Stimulated activated naive CD8-positive, alpha-beta T cell treated with anti-CD3 and anti-CD28 coated beads, Interleukin-15, amount 100 ng/mL, for 72 hours (primary cell): ENCODE data around the gene GXYLT2.

Source experiments
- ATAC-seq: fragments of 150-1000 bp; cut with Tn5 transposase; 2 replicates; pipeline ENCODE4 v1.10.0; 2021; ENCODE audit warnings: mild to moderate bottlenecking, moderate library complexity
- DNase-seq, 2 donors: peaks; one replicate each; pipeline ENCODE4 v3.0.0; 2021 to 2022
- H3K27ac Mint-ChIP-seq, 2 donors: one replicate each; pipeline ENCODE4 v1.8.0; 2022; ENCODE audit warnings: mild to moderate bottlenecking in 2 of 2, mixed read lengths in 2 of 2, moderate library complexity in 2 of 2
- H3K27me3 Mint-ChIP-seq: one replicate; pipeline ENCODE4 v1.8.0; 2022; ENCODE audit warnings: mixed read lengths
- H3K4me1 Mint-ChIP-seq: one replicate; pipeline ENCODE4 v1.8.0; 2022; ENCODE audit warnings: mild to moderate bottlenecking, mixed read lengths
- H3K4me3 Mint-ChIP-seq, 2 donors: one replicate each; pipeline ENCODE4 v1.8.0; 2022; ENCODE audit warnings: mild to moderate bottlenecking in 2 of 2, mixed read lengths in 2 of 2, moderate library complexity in 1 of 2
- H3K9me3 Mint-ChIP-seq, 2 donors: one replicate each; pipeline ENCODE4 v1.8.0; 2022; ENCODE audit warnings: mixed read lengths in 2 of 2

GXYLT2 gene

GRCh38 chr3:72947715-72948490, 60.1 kb downstream of the GXYLT2 start:
- Mint-ChIP-seq H3K4me3 (no peak overlapping the region), H3K27ac (no peak overlapping the region), H3K27me3 (no peaks in the 10 kb centered on the region), H3K4me1 (peaks cover 35% of the 10 kb centered on the region), H3K9me3 (no peaks in the 10 kb centered on the region)
- ATAC-seq (no peak), DNase-seq (no peak)

- Mint-ChIP-seq H3K4me1 (peaks cover 35% of the 10 kb centered on the region), H3K27ac (no peak overlapping the region), H3K9me3 (no peaks in the 10 kb centered on the region), H3K27me3 (no peaks in the 10 kb centered on the region), H3K4me3 (no peak overlapping the region)
- ATAC-seq: no peak
- no peak for DNase-seq
Observed at GRCh38 chr3:72949016-72949415, 61.2 kb downstream of the GXYLT2 start.

GRCh38 chr3:72950372-72950771, 62.5 kb downstream of the GXYLT2 start:
- H3K4me1 Mint-ChIP-seq: peaks cover 32% of the 10 kb centered on the region
- no peak for ATAC-seq
- no peak overlapping the region for H3K27ac Mint-ChIP-seq
- no peaks in the 10 kb centered on the region for H3K9me3 Mint-ChIP-seq
- DNase-seq: no peak
- H3K27me3 Mint-ChIP-seq: no peaks in the 10 kb centered on the region
- no peak overlapping the region for H3K4me3 Mint-ChIP-seq

GRCh38 chr3:72950801-72951200, 63.0 kb downstream of the GXYLT2 start:
- peak overlapping the region in 1 of 2 donors; percentile 43 for H3K27ac Mint-ChIP-seq
- no peaks in the 10 kb centered on the region for H3K9me3 Mint-ChIP-seq
- H3K4me1 Mint-ChIP-seq: peaks cover 27% of the 10 kb centered on the region
- no peak for DNase-seq
- no peak for ATAC-seq
- H3K27me3 Mint-ChIP-seq: peaks cover 3% of the 10 kb centered on the region
- peak overlapping the region in 1 of 2 donors; percentile 33 for H3K4me3 Mint-ChIP-seq

GRCh38 chr3:72951259-72951722, 63.4 kb downstream of the GXYLT2 start:
- no peaks in the 10 kb centered on the region for H3K9me3 Mint-ChIP-seq
- DNase-seq (no peak), ATAC-seq (peak; percentile 85)
- no peak overlapping the region for H3K27ac Mint-ChIP-seq
- H3K27me3 Mint-ChIP-seq: peaks cover 8% of the 10 kb centered on the region
- H3K4me1 Mint-ChIP-seq: peaks cover 25% of the 10 kb centered on the region
- H3K4me3 Mint-ChIP-seq: peak overlapping the region; percentile 5 to 33

GRCh38 chr3:72953325-72953956, 65.6 kb downstream of the GXYLT2 start:
- Mint-ChIP-seq H3K9me3 (no peaks in the 10 kb centered on the region), H3K27ac (no peak overlapping the region), H3K4me1 (peaks cover 25% of the 10 kb centered on the region), H3K27me3 (peaks cover 9% of the 10 kb centered on the region), H3K4me3 (no peak overlapping the region)
- no peak for ATAC-seq
- no peak for DNase-seq

- Mint-ChIP-seq H3K4me1 (peaks cover 18% of the 10 kb centered on the region), H3K4me3 (no peak overlapping the region), H3K27me3 (peaks cover 9% of the 10 kb centered on the region), H3K27ac (no peak overlapping the region), H3K9me3 (no peaks in the 10 kb centered on the region)
- ATAC-seq (no peak), DNase-seq (no peak)
Observed at GRCh38 chr3:72957297-72957696, 69.5 kb downstream of the GXYLT2 start.

GRCh38 chr3:72959336-72959735, 71.5 kb downstream of the GXYLT2 start:
- no peak overlapping the region for H3K4me3 Mint-ChIP-seq

GRCh38 chr3:72960812-72961518, 73.1 kb downstream of the GXYLT2 start:
- H3K27me3 Mint-ChIP-seq: peaks cover 4% of the 10 kb centered on the region
- no peak overlapping the region for H3K4me3 Mint-ChIP-seq
- ATAC-seq (peak; percentile 21), DNase-seq (no peak)
- no peak overlapping the region for H3K27ac Mint-ChIP-seq
- H3K9me3 Mint-ChIP-seq: no peaks in the 10 kb centered on the region
- peaks cover 23% of the 10 kb centered on the region for H3K4me1 Mint-ChIP-seq

More at GRCh38 chr3:72959336-72959735, 71.5 kb downstream of the GXYLT2 start:
- ATAC-seq (no peak), DNase-seq (no peak)
- Mint-ChIP-seq H3K9me3 (no peaks in the 10 kb centered on the region), H3K4me1 (peaks cover 13% of the 10 kb centered on the region), H3K27me3 (peaks cover 9% of the 10 kb centered on the region), H3K27ac (peak overlapping the region in 1 of 2 donors; percentile 82)

- Mint-ChIP-seq H3K27ac (no peak overlapping the region), H3K27me3 (no peaks in the 10 kb centered on the region), H3K4me1 (peaks cover 25% of the 10 kb centered on the region), H3K9me3 (no peaks in the 10 kb centered on the region), H3K4me3 (no peak overlapping the region)
- ATAC-seq (no peak), DNase-seq (no peak)
Observed at GRCh38 chr3:72961752-72962151, 73.9 kb downstream of the GXYLT2 start.

GRCh38 chr3:72962317-72962716, 74.5 kb downstream of the GXYLT2 start:
- peaks cover 25% of the 10 kb centered on the region for H3K4me1 Mint-ChIP-seq

GRCh38 chr3:72964633-72965032, 76.8 kb downstream of the GXYLT2 start:
- H3K27me3 Mint-ChIP-seq: no peaks in the 10 kb centered on the region
- H3K9me3 Mint-ChIP-seq: no peaks in the 10 kb centered on the region
- DNase-seq (no peak), ATAC-seq (no peak)
- H3K27ac Mint-ChIP-seq: no peak overlapping the region
- H3K4me1 Mint-ChIP-seq: peaks cover 25% of the 10 kb centered on the region
- H3K4me3 Mint-ChIP-seq: no peak overlapping the region

More at GRCh38 chr3:72962317-72962716, 74.5 kb downstream of the GXYLT2 start:
- no peak for ATAC-seq
- DNase-seq: no peak
- Mint-ChIP-seq H3K27me3 (no peaks in the 10 kb centered on the region), H3K27ac (peak overlapping the region in 1 of 2 donors; percentile 77), H3K9me3 (no peaks in the 10 kb centered on the region), H3K4me3 (no peak overlapping the region)

- peaks cover 17% of the 10 kb centered on the region for H3K4me1 Mint-ChIP-seq
- no peak overlapping the region for H3K4me3 Mint-ChIP-seq
- DNase-seq (no peak), ATAC-seq (no peak)
- peaks cover 6% of the 10 kb centered on the region for H3K27me3 Mint-ChIP-seq
- H3K27ac Mint-ChIP-seq: no peak overlapping the region
- H3K9me3 Mint-ChIP-seq: no peaks in the 10 kb centered on the region
Observed at GRCh38 chr3:72968266-72968664, 80.4 kb downstream of the GXYLT2 start.

GRCh38 chr3:72969766-72970165, 81.9 kb downstream of the GXYLT2 start:
- Mint-ChIP-seq H3K9me3 (no peaks in the 10 kb centered on the region), H3K27me3 (peaks cover 11% of the 10 kb centered on the region), H3K4me1 (peaks cover 22% of the 10 kb centered on the region), H3K4me3 (no peak overlapping the region), H3K27ac (no peak overlapping the region)
- DNase-seq (no peak), ATAC-seq (no peak)

- Mint-ChIP-seq H3K4me3 (no peak overlapping the region), H3K9me3 (no peaks in the 10 kb centered on the region), H3K27me3 (peaks cover 11% of the 10 kb centered on the region), H3K27ac (no peak overlapping the region), H3K4me1 (peaks cover 13% of the 10 kb centered on the region)
- DNase-seq: no peak
- no peak for ATAC-seq
Observed at GRCh38 chr3:72970942-72971341, 83.1 kb downstream of the GXYLT2 start.

GRCh38 chr3:72972706-72973030, 84.8 kb downstream of the GXYLT2 start:
- H3K27ac Mint-ChIP-seq: no peak overlapping the region
- H3K4me3 Mint-ChIP-seq: no peak overlapping the region
- no peak for DNase-seq
- no peak for ATAC-seq
- H3K27me3 Mint-ChIP-seq: peaks cover 11% of the 10 kb centered on the region
- no peaks in the 10 kb centered on the region for H3K9me3 Mint-ChIP-seq
- peaks cover 15% of the 10 kb centered on the region for H3K4me1 Mint-ChIP-seq
